Measurements from ENCODE around the gene MEIOB. TPM values are rescaled to one million over a fixed set of nuclear protein-coding genes. Genes with fewer than 3 reads are reported as not detected.

Gene MEIOB
- total RNA-seq, 1 donor from 2014 or later, result 3.7 TPM

DNA sequence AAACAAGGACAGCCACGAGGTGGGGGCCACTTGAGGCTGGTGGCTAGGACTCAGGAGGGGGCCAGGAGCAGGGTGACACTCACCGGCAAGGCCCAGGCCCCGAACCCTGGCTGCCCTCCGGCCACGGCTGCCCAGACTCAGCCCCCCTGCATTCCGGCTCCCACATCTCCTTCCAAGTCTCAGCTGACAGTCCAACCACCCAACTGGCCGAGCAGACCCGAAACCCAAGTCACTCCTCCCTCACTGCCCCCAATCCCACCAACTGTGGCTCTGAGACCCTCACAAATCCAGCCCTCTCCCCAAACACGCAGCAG lies 54.7 kb downstream of the MEIOB start:
- Histone ChIP-seq H3K27me3 (no peaks in the 10 kb centered on the region), H3K9me3 (ENCODE audit: low read depth) (no peaks in the 10 kb centered on the region), H3F3A (ENCODE audit: low read depth) (peaks cover 5% of the 10 kb centered on the region), H4K20me1 (ENCODE audit: low read depth) (no peaks in the 10 kb centered on the region), H3K4me2 (no peak overlapping the region), H3K79me2 (ENCODE audit: low read depth) (no peaks in the 10 kb centered on the region), H3K4me3 (no peak overlapping the region), H3K9ac (no peak overlapping the region), H3K36me3 (no peaks in the 10 kb centered on the region), H3K4me1 (no peaks in the 10 kb centered on the region), H3K27ac (no peak overlapping the region), H2AFZ (replicated peaks) (no peak overlapping the region)
- Mint-ChIP-seq H3K36me3 (peaks cover 9% of the 10 kb centered on the region), H3K4me3 (no peak overlapping the region), H3K27me3 (ENCODE audit: insufficient read depth, low read depth) (no peaks in the 10 kb centered on the region), H3K27ac (no peak overlapping the region), H3K9me3 (no peaks in the 10 kb centered on the region), H3K4me1 (no peaks in the 10 kb centered on the region)
- no peak for TF ChIP-seq EZH2phosphoT487 (IDR thresholded peaks at IDR 0.05)
- TF ChIP-seq EZH2 (IDR thresholded peaks at IDR 0.05), result no peak
- no peak for TF ChIP-seq CTCF (IDR thresholded peaks at IDR 0.05)
- DNase-seq (ENCODE audit: low spot score), result no peak

GRCh38 chr16:1816396-1817275 lies 55.3 kb downstream of the MEIOB start:
- Mint-ChIP-seq H3K27me3 (ENCODE audit: insufficient read depth, low read depth) (no peaks in the 10 kb centered on the region), H3K27ac (no peak overlapping the region), H3K9me3 (no peaks in the 10 kb centered on the region), H3K4me1 (no peaks in the 10 kb centered on the region), H3K36me3 (peaks cover 9% of the 10 kb centered on the region), H3K4me3 (no peak overlapping the region)
- Histone ChIP-seq H3K27ac (no peak overlapping the region), H3K27me3 (no peaks in the 10 kb centered on the region), H3K9me3 (ENCODE audit: low read depth) (no peaks in the 10 kb centered on the region), H2AFZ (replicated peaks) (no peak overlapping the region), H3K36me3 (no peaks in the 10 kb centered on the region), H4K20me1 (ENCODE audit: low read depth) (no peaks in the 10 kb centered on the region), H3K4me2 (no peak overlapping the region), H3K4me3 (no peak overlapping the region), H3K9ac (no peak overlapping the region), H3K79me2 (ENCODE audit: low read depth) (no peaks in the 10 kb centered on the region), H3K4me1 (no peaks in the 10 kb centered on the region), H3F3A (ENCODE audit: low read depth) (peaks cover 5% of the 10 kb centered on the region)
- no peak for TF ChIP-seq EZH2phosphoT487 (IDR thresholded peaks at IDR 0.05)
- no peak for TF ChIP-seq EZH2 (IDR thresholded peaks at IDR 0.05)
- no peak for TF ChIP-seq CTCF (IDR thresholded peaks at IDR 0.05)
- DNase-seq (ENCODE audit: low spot score), result no peak

- TF ChIP-seq CTCF (IDR thresholded peaks at IDR 0.05) (no peak), EZH2 (IDR thresholded peaks at IDR 0.05) (no peak), EZH2phosphoT487 (IDR thresholded peaks at IDR 0.05) (no peak)
- no peaks in the 10 kb centered on the region for H3K27me3 Mint-ChIP-seq (ENCODE audit: insufficient read depth, low read depth)
- H3K9me3 Mint-ChIP-seq, result no peaks in the 10 kb centered on the region
- Histone ChIP-seq H3K4me3 (no peak overlapping the region), H3K4me1 (no peaks in the 10 kb centered on the region), H3F3A (ENCODE audit: low read depth) (peaks cover 5% of the 10 kb centered on the region), H4K20me1 (ENCODE audit: low read depth) (no peaks in the 10 kb centered on the region), H3K36me3 (no peaks in the 10 kb centered on the region), H2AFZ (replicated peaks) (no peak overlapping the region), H3K9me3 (ENCODE audit: low read depth) (no peaks in the 10 kb centered on the region), H3K9ac (no peak overlapping the region), H3K4me2 (no peak overlapping the region), H3K27me3 (no peaks in the 10 kb centered on the region), H3K27ac (no peak overlapping the region), H3K79me2 (ENCODE audit: low read depth) (no peaks in the 10 kb centered on the region)
- H3K4me1 Mint-ChIP-seq, result no peaks in the 10 kb centered on the region
- no peak overlapping the region for H3K27ac Mint-ChIP-seq
- no peak for DNase-seq (ENCODE audit: low spot score)
- peaks cover 9% of the 10 kb centered on the region for H3K36me3 Mint-ChIP-seq
- H3K4me3 Mint-ChIP-seq, result no peak overlapping the region
Observed at GRCh38 chr16:1815461-1815860, 56.5 kb downstream of the MEIOB start.
